SU-DHL-6 (cell line): Measurements from ENCODE around the gene IGFLR1.

Experiments used
- H2AFZ ChIP-seq: fragments of 200-600 bp; sonication (generic); 2 replicates; pipeline ENCODE4 v1.6.1; 2014; ENCODE audit warnings: low read depth, mild to moderate bottlenecking, moderate library complexity, mixed read lengths, antibody characterized with exemption, low read length; ENCODE audit not compliant: severe bottlenecking
- H3F3A ChIP-seq: fragments of 200-600 bp; shearing (Covaris generic); 2 replicates; pipeline ENCODE4 v1.6.0; 2016; ENCODE audit warnings: antibody characterized with exemption, mild to moderate bottlenecking; ENCODE audit not compliant: insufficient read depth
- H3K27ac ChIP-seq: fragments of 200-600 bp; sonication (generic); 2 replicates; pipeline ENCODE4 v1.5.1; 2016; ENCODE audit warnings: low read depth, mild to moderate bottlenecking, low read length, moderate library complexity, mixed read lengths
- H3K27me3 ChIP-seq: fragments of 200-600 bp; sonication (generic), shearing (Covaris generic); 2 replicates; pipeline ENCODE4 v1.6.0; 2014; ENCODE audit warnings: mild to moderate bottlenecking, low read length
- H3K36me3 ChIP-seq: fragments of 200-600 bp; sonication (generic); 2 replicates; pipeline ENCODE4 v1.6.1; 2014; ENCODE audit warnings: mild to moderate bottlenecking, low read length, mixed read lengths
- H3K4me2 ChIP-seq: fragments of 300-600, 200-600 bp; shearing (Covaris generic), sonication (generic); 2 replicates; pipeline ENCODE4 v1.6.0; 2014; ENCODE audit warnings: low read length, low read depth, mild to moderate bottlenecking; ENCODE audit not compliant: poor library complexity, severe bottlenecking
- H3K4me3 ChIP-seq: fragments of 200-600 bp; sonication (generic); 2 replicates; pipeline ENCODE4 v1.5.1; 2014; ENCODE audit warnings: antibody characterized with exemption, low read length, mild to moderate bottlenecking, mixed read lengths; ENCODE audit not compliant: insufficient read depth, poor library complexity, severe bottlenecking
- H3K79me2 ChIP-seq: fragments of 200-600 bp; sonication (generic); 2 replicates; pipeline ENCODE4 v1.6.1; 2014; ENCODE audit warnings: mild to moderate bottlenecking, low read length, moderate library complexity; ENCODE audit not compliant: insufficient read depth
- H3K9ac ChIP-seq: fragments of 200-600 bp; sonication (generic); 2 replicates; pipeline ENCODE4 v1.7.0; 2014; ENCODE audit warnings: mild to moderate bottlenecking, low read length
- H3K9me2 ChIP-seq: fragments of 200-600 bp; sonication (generic); replicated peaks from 2 replicates; pipeline ENCODE4 v1.6.1; 2014; ENCODE audit warnings: low read length; ENCODE audit not compliant: insufficient read depth
- H3K9me3 ChIP-seq: fragments of 200-600 bp; sonication (generic); 2 replicates; pipeline ENCODE4 v1.6.1; 2014; ENCODE audit warnings: low read length, mixed read lengths; ENCODE audit not compliant: insufficient read depth
- H4K20me1 ChIP-seq: fragments of 200-600 bp; sonication (generic); 2 replicates; pipeline ENCODE4 v1.6.1; 2014; ENCODE audit warnings: low read depth, mild to moderate bottlenecking, antibody characterized with exemption, low read length, moderate library complexity, mixed read lengths
- CTCF ChIP-seq: fragments of 200-600 bp; sonication (generic); IDR thresholded peaks from one replicate; pipeline ENCODE4 v1.5.1; 2017; ENCODE audit warnings: antibody characterized with exemption, mild to moderate bottlenecking, low read length, moderate library complexity; ENCODE audit not compliant: insufficient read depth, poor library complexity, severe bottlenecking
- EZH2phosphoT487 ChIP-seq: fragments of 200-600 bp; sonication (generic), shearing (Covaris generic); conservative IDR thresholded peaks from 2 replicates; pipeline ENCODE4 v1.6.1; 2018; ENCODE audit warnings: mild to moderate bottlenecking, antibody characterized with exemption, low read length, moderate library complexity, mixed read lengths

Gene IGFLR1

GRCh38 chr19:35722461-35722860 is 19.8 kb downstream of the IGFLR1 start:
- H3K9me3 ChIP-seq: no peaks in the 10 kb centered on the region
- H3K27me3 ChIP-seq: no peaks in the 10 kb centered on the region
- no peaks in the 10 kb centered on the region for H3K9me2 ChIP-seq
- peaks cover 22% of the 10 kb centered on the region for H3K79me2 ChIP-seq
- H3K4me3 ChIP-seq: no peak overlapping the region
- H3K27ac ChIP-seq: no peak overlapping the region
- H3K9ac ChIP-seq: no peak overlapping the region
- H4K20me1 ChIP-seq: no peaks in the 10 kb centered on the region
- no peak overlapping the region for H2AFZ ChIP-seq
- no peak for TF ChIP-seq EZH2phosphoT487
- TF ChIP-seq CTCF: no peak
- H3F3A ChIP-seq: no peaks in the 10 kb centered on the region
- H3K4me2 ChIP-seq: no peak overlapping the region
- H3K36me3 ChIP-seq: no peaks in the 10 kb centered on the region; the same call in 1 of the 2 replicates

GRCh38 chr19:35721374-35721773 is 20.9 kb downstream of the IGFLR1 start:
- Histone ChIP-seq H3K36me3 (no peaks in the 10 kb centered on the region; the same call in 1 of the 2 replicates), H3K9me3 (no peaks in the 10 kb centered on the region), H3K9ac (no peak overlapping the region), H4K20me1 (no peaks in the 10 kb centered on the region), H3K9me2 (no peaks in the 10 kb centered on the region), H3K4me3 (no peak overlapping the region), H3F3A (no peaks in the 10 kb centered on the region), H3K79me2 (peaks cover 22% of the 10 kb centered on the region), H3K27me3 (no peaks in the 10 kb centered on the region), H2AFZ (no peak overlapping the region), H3K27ac (no peak overlapping the region), H3K4me2 (no peak overlapping the region)
- no peak for TF ChIP-seq EZH2phosphoT487
- no peak for TF ChIP-seq CTCF

GRCh38 chr19:35720648-35721047 is 21.6 kb downstream of the IGFLR1 start:
- Histone ChIP-seq H2AFZ (no peak overlapping the region), H3K27me3 (no peaks in the 10 kb centered on the region), H3K9ac (no peak overlapping the region), H3K36me3 (no peaks in the 10 kb centered on the region; the same call in 1 of the 2 replicates), H3K9me3 (no peaks in the 10 kb centered on the region), H3K4me2 (no peak overlapping the region), H3F3A (no peaks in the 10 kb centered on the region), H3K79me2 (peaks cover 22% of the 10 kb centered on the region), H3K9me2 (no peaks in the 10 kb centered on the region), H3K27ac (no peak overlapping the region), H3K4me3 (no peak overlapping the region), H4K20me1 (no peaks in the 10 kb centered on the region)
- TF ChIP-seq EZH2phosphoT487 (no peak), CTCF (no peak)

- H3K9ac ChIP-seq: no peak overlapping the region
- no peaks in the 10 kb centered on the region for H3F3A ChIP-seq
- H3K27me3 ChIP-seq: no peaks in the 10 kb centered on the region
- no peak overlapping the region for H2AFZ ChIP-seq
- no peaks in the 10 kb centered on the region for H3K9me3 ChIP-seq
- peaks cover 22% of the 10 kb centered on the region for H3K79me2 ChIP-seq
- H3K9me2 ChIP-seq: no peaks in the 10 kb centered on the region
- no peak overlapping the region for H3K4me3 ChIP-seq
- TF ChIP-seq CTCF (no peak), EZH2phosphoT487 (no peak)
- H3K36me3 ChIP-seq: no peaks in the 10 kb centered on the region
- H3K27ac ChIP-seq: no peak overlapping the region
- no peak overlapping the region for H3K4me2 ChIP-seq
- no peaks in the 10 kb centered on the region for H4K20me1 ChIP-seq
Observed at GRCh38 chr19:35720163-35720524, 22.1 kb downstream of the IGFLR1 start.
